Right lobe of liver (tissue), 6 donors: ENCODE data around the gene LCA5. TPM values are rescaled to one million over a fixed set of nuclear protein-coding genes. Genes with fewer than 3 reads are reported as not detected.

Experiments used
- ATAC-seq, 4 donors: fragments of 200-7000 bp; cut with Tn5 transposase; one replicate each; pipeline ENCODE4 v1.9.1; 2020; ENCODE audit warnings: mild to moderate bottlenecking in 4 of 4, moderate library complexity in 4 of 4
- DNase-seq, 3 donors: peaks; one replicate each; pipeline ENCODE4 v3.0.0-alpha.2; 2020
- H3K27ac ChIP-seq, 3 donors: fragments of 200-600 bp; one replicate each; pipeline ENCODE4 v1.8.0; 2022
- H3K27me3 ChIP-seq, 2 donors: fragments of 200-600 bp; one replicate each; pipeline ENCODE4 v1.8.0; 2022
- H3K36me3 ChIP-seq, 4 donors: fragments of 200-600 bp; sonication (generic) in 1 of 4; one replicate each; pipeline versions ENCODE4 v1.5.1 to v1.8.0; 2017 to 2022; ENCODE audit warnings: control low read depth in 1 of 4
- H3K4me1 ChIP-seq, 4 donors: fragments of 200-600 bp; sonication (generic) in 1 of 4; one replicate each; pipeline versions ENCODE4 v1.5.1 to v1.8.0; 2017 to 2022; ENCODE audit warnings: control low read depth in 1 of 4
- H3K4me3 ChIP-seq, 3 donors: fragments of 200-600 bp; one replicate each; pipeline ENCODE4 v1.8.0; 2022
- H3K9me3 ChIP-seq, 4 donors: fragments of 200-600 bp; sonication (generic) in 1 of 4; one replicate each; pipeline versions ENCODE4 v1.5.1 to v1.8.0; 2017 to 2022; ENCODE audit warnings: control low read depth in 1 of 4
- POLR2A ChIP-seq: fragments of 450-650 bp; IDR thresholded peaks from one replicate; pipeline ENCODE4 v1.6.1; 2017; ENCODE audit warnings: antibody characterized with exemption, mild to moderate bottlenecking
- WGBS: methylation state at CpG from one replicate; pipeline ENCODE4 v1.1.6; 2018; ENCODE audit warnings: low coverage, low lambda C conversion rate; ENCODE audit not compliant: insufficient coverage; ENCODE audit errors: missing lambda C conversion rate; 5-methylcytosine and 5-hydroxymethylcytosine counted together
- intact Hi-C, 2 donors: fragments of 100-400 bp; cut with DNase I; formaldehyde crosslinking; loops; one replicate each; pipeline versions ENCODE4 v1.11.2 to v1.14.1; 2022
- total RNA-seq, 6 experiments: library from RNA; depleted of rRNA in 2 of 6; stranded (reverse); fragments of >200 nt in 2 of 6; fragmentation: NEBNext Ultra II Directional in 3 of 6; extraction: Animal tissue kit (Norgen Biotek cat#: 25700) in 3 of 6; gene quantifications; one replicate each; pipeline versions ENCODE4 v1.1.0 to v1.2.4, GENCODE V29; 2016 to 2023
- TF ChIP-seq, protein P1 (sequence below), 4 donors: fragments of 200-600 bp in 3 of 4; fragments of 450-650 bp in 1 of 4; IDR thresholded peaks; one replicate each; pipeline versions ENCODE4 v1.5.1 to v1.8.0; 2016 to 2022; ENCODE audit warnings: antibody characterized with exemption in 4 of 4, mild to moderate bottlenecking in 2 of 4
- donor health status: DM: no; HTN: yes; CAD: no.
- donor health status: DM: no; HTN: no; CAD: no.
- donor health status: DM: no; HTN: no; CAD: no.
- donor health status: DM: no; HTN: yes; CAD: no.
- donor health status: DM: no; HTN: yes; CAD: no.

Gene LCA5
- total RNA-seq, 6 experiments from 2014 or later, result 0.26 to 0.74 (median 0.51) TPM

DNA sequence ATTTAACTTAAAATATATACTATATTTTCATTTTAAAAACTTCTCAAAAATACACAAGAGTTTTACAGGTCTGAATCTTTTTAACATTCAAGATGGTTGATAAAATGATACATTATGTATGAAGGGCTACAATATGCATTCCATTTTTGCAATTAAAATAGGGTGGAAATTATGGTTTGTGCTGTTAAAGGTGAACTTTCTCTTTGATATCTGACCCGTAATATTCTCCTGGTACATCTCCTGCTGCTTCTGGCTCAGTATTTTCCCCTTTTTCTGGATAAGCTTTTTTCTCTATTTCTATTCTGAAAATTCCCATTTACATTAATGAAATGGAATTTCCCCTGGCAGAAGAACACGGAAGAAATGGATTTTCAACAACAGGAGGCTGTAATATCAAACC is 27.4 kb upstream of the LCA5 start:
- Histone ChIP-seq H3K36me3 (no peaks in the 10 kb centered on the region), H3K4me1 (no peaks in the 10 kb centered on the region), H3K27ac (no peak overlapping the region), H3K4me3 (no peak overlapping the region), H3K27me3 (no peaks in the 10 kb centered on the region), H3K9me3 (no peaks in the 10 kb centered on the region)
- no peak for TF ChIP-seq POLR2A
- TF ChIP-seq, protein P1, sequence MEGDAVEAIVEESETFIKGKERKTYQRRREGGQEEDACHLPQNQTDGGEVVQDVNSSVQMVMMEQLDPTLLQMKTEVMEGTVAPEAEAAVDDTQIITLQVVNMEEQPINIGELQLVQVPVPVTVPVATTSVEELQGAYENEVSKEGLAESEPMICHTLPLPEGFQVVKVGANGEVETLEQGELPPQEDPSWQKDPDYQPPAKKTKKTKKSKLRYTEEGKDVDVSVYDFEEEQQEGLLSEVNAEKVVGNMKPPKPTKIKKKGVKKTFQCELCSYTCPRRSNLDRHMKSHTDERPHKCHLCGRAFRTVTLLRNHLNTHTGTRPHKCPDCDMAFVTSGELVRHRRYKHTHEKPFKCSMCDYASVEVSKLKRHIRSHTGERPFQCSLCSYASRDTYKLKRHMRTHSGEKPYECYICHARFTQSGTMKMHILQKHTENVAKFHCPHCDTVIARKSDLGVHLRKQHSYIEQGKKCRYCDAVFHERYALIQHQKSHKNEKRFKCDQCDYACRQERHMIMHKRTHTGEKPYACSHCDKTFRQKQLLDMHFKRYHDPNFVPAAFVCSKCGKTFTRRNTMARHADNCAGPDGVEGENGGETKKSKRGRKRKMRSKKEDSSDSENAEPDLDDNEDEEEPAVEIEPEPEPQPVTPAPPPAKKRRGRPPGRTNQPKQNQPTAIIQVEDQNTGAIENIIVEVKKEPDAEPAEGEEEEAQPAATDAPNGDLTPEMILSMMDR (IDR thresholded peaks at IDR 0.05), result no peak
- ATAC-seq, result no peak
- 58% methylated on average over 2 of the region's 2 CpGs for WGBS
- no peak for DNase-seq
- intact Hi-C loops, result no loop called here

DNA sequence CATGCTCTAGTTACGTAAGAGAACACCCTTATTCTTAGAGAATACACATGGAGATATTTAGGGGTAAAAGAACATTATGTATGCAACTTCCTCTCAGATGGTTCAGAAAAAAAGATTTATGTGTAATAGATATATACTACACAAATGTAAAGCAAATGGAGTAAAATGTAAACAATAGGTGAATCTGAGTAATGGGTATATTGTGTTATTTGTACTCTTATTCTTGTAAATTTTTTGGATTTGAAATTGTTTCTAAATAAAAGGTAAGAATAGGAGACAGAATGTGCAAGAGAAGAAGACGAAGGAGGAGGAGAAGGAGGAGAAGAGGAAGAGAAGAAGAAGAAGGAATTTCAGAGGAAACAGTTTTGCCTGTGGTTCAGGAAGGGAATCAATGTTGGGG is 22.5 kb upstream of the LCA5 start:
- no peaks in the 10 kb centered on the region for H3K9me3 ChIP-seq
- no peaks in the 10 kb centered on the region for H3K27me3 ChIP-seq
- no peak overlapping the region for H3K27ac ChIP-seq
- no peak overlapping the region for H3K4me3 ChIP-seq
- DNase-seq, result no peak
- ATAC-seq, result no peak
- H3K36me3 ChIP-seq, result no peaks in the 10 kb centered on the region
- 67% methylated on average over 2 of the region's 2 CpGs for WGBS
- H3K4me1 ChIP-seq, result no peaks in the 10 kb centered on the region
- intact Hi-C loops, result no loop called here
- TF ChIP-seq POLR2A, result no peak
- TF ChIP-seq, protein P1 (IDR thresholded peaks at IDR 0.05), result no peak

DNA sequence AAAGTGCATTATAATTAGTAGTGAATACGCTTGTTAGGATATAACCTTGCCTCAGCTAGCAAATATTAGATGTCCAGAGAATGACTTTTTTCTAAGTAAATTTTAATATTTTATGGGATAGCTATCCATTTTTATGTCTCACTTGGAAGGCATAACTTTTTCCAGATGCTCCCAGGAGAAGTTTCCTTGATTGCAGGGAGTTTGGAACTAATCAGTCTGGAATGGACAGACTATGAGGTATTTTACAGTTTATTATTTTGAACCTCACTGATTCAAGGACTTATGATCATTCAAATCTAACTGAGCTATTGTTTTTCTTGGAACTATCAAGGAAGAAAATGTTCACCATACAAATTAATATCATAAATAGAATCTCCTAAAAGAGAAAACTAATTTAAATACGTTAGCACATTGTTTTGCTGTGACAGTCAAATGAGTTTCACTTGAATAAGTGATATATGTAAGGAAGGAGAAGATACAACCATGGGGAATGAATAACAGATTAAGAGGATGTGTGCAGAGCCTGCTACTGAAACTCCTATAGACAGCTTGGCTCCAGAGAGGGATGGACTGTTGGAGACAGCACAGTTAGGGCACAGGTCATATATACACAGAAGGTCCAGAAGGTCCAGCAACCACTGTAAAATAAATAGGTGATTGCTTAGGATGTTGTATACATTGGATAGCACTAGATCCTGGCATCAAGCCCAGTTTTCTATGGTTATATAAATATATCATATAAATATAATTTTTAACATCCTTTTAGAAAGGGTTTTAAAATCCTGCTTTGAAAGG is 20.6 kb upstream of the LCA5 start:
- DNase-seq (no peak), ATAC-seq (no peak)
- Histone ChIP-seq H3K27ac (no peak overlapping the region), H3K9me3 (no peaks in the 10 kb centered on the region), H3K4me1 (no peaks in the 10 kb centered on the region), H3K4me3 (no peak overlapping the region), H3K36me3 (no peaks in the 10 kb centered on the region), H3K27me3 (no peaks in the 10 kb centered on the region)
- intact Hi-C loops, result no loop called here
- 77% methylated on average over 2 of the region's 2 CpGs for WGBS
- TF ChIP-seq, protein P1 (IDR thresholded peaks at IDR 0.05), result no peak
- no peak for TF ChIP-seq POLR2A

DNA sequence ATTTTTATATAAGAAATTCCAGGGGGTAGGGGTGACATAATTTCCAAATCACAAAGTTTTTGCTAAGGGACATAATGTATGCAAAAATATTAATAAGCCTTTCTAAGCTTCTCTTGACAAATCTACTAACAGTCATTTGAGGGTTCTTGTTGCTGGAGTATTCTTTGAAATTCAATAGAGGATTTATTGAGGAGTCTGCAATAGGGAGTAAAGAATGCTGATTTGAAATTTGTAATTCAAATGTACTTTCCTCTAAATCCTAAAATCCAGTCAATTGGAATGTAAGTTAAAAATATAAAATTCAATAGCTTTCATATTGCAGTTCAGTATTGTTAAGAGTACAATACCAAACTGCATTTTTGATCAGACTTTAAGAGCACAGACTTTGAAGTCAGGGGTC is 17.1 kb upstream of the LCA5 start:
- TF ChIP-seq, protein P1 (IDR thresholded peaks at IDR 0.05), result no peak
- no peak for TF ChIP-seq POLR2A
- Histone ChIP-seq H3K27ac (no peak overlapping the region), H3K36me3 (no peaks in the 10 kb centered on the region), H3K4me3 (no peak overlapping the region), H3K9me3 (no peaks in the 10 kb centered on the region), H3K4me1 (no peaks in the 10 kb centered on the region), H3K27me3 (no peaks in the 10 kb centered on the region)
- ATAC-seq, result no peak
- intact Hi-C loops, result no loop called here
- DNase-seq, result no peak

DNA sequence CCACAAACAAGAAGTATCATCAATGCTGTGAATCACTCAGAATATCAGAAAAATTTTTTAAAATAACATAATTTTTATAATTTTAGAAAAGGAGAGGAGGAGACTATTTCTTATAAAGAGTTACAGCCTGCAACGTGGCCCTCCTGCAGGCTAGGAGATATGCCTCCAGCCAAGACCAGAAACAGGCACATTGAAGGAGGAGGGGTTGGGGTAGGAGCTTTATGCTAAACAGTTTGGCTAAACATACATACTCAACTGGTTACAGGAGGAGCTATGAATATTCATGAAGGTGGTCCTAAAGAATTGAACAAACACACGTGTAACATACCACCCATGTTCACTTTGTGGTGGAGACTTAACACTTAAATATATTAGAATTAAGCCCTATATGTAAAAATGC is 14.2 kb upstream of the LCA5 start:
- Histone ChIP-seq H3K4me3 (no peak overlapping the region), H3K27ac (no peak overlapping the region), H3K9me3 (no peaks in the 10 kb centered on the region), H3K4me1 (no peaks in the 10 kb centered on the region), H3K36me3 (no peaks in the 10 kb centered on the region), H3K27me3 (no peaks in the 10 kb centered on the region)
- DNase-seq, result no peak
- ATAC-seq, result no peak
- intact Hi-C loops, result no loop called here
- TF ChIP-seq, protein P1 (IDR thresholded peaks at IDR 0.05), result no peak
- no peak for TF ChIP-seq POLR2A
- WGBS, result 38% methylated on average over 2 of the region's 2 CpGs
